Trophoblast cell (in vitro differentiated cells and primary cell): Measurements from ENCODE around the gene CTSC.

Experiments
- DNase-seq, 2 donors: peaks; one replicate each; pipeline ENCODE4 v3.0.0-alpha.2; 2016
- H2AFZ ChIP-seq: 2 replicates; pipeline ENCODE4 v1.6.1; 2013; ENCODE audit warnings: low read length, moderate library complexity, mild to moderate bottlenecking; ENCODE audit not compliant: insufficient read depth, poor library complexity
- H2AK5ac ChIP-seq: 2 replicates; pipeline ENCODE4 v1.6.1; 2013; ENCODE audit warnings: mild to moderate bottlenecking, low read length
- H2BK120ac ChIP-seq: 2 replicates; pipeline ENCODE4 v1.6.1; 2013; ENCODE audit warnings: low read length, mild to moderate bottlenecking, moderate library complexity; ENCODE audit not compliant: insufficient read depth, poor library complexity
- H2BK12ac ChIP-seq: 2 replicates; pipeline ENCODE4 v1.6.1; 2013; ENCODE audit warnings: mild to moderate bottlenecking, low read length, moderate library complexity
- H2BK5ac ChIP-seq: 2 replicates; pipeline ENCODE4 v1.6.1; 2013; ENCODE audit warnings: low read length, low read depth, moderate library complexity, mild to moderate bottlenecking; ENCODE audit not compliant: poor library complexity
- H3K14ac ChIP-seq: 2 replicates; pipeline ENCODE4 v1.6.1; 2013; ENCODE audit warnings: mild to moderate bottlenecking, low read length
- H3K18ac ChIP-seq: 2 replicates; pipeline ENCODE4 v1.6.1; 2013; ENCODE audit warnings: mild to moderate bottlenecking, low read length
- H3K23ac ChIP-seq: 2 replicates; pipeline ENCODE4 v1.6.1; 2013; ENCODE audit warnings: low read length
- H3K27ac ChIP-seq: 2 replicates; pipeline ENCODE4 v1.5.1; 2013; ENCODE audit warnings: low read depth, mild to moderate bottlenecking, inconsistent platforms, low read length, moderate library complexity
- H3K27me3 ChIP-seq: 2 replicates; pipeline ENCODE4 v1.6.1; 2013; ENCODE audit warnings: inconsistent platforms, mild to moderate bottlenecking, low read length, moderate library complexity; ENCODE audit not compliant: insufficient read depth
- H3K36me3 ChIP-seq, 2 experiments: 1 replicate in 1 of 2; 2 replicates in 1 of 2; pipeline ENCODE4 v1.6.1; 2013; ENCODE audit warnings: low read length in 2 of 2, mild to moderate bottlenecking in 2 of 2, moderate library complexity in 1 of 2; ENCODE audit not compliant: insufficient read depth in 2 of 2, control insufficient read depth in 1 of 2
- H3K4ac ChIP-seq: 2 replicates; pipeline ENCODE4 v1.6.1; 2013; ENCODE audit warnings: low read depth, mild to moderate bottlenecking, low read length, moderate library complexity
- H3K4me1 ChIP-seq, 2 experiments: 1 replicate in 1 of 2; 2 replicates in 1 of 2; pipeline ENCODE4 v1.6.1; 2013; ENCODE audit warnings: low read length in 2 of 2, mild to moderate bottlenecking in 2 of 2, moderate library complexity in 1 of 2; ENCODE audit not compliant: insufficient read depth in 2 of 2, control insufficient read depth in 1 of 2
- H3K4me2 ChIP-seq: 2 replicates; pipeline ENCODE4 v1.6.1; 2013; ENCODE audit warnings: inconsistent platforms, mild to moderate bottlenecking, low read length, moderate library complexity
- H3K4me3 ChIP-seq: 2 replicates; pipeline ENCODE4 v1.5.1; 2013; ENCODE audit warnings: mild to moderate bottlenecking, low read depth, low read length, inconsistent platforms
- H3K79me1 ChIP-seq: one replicate; pipeline ENCODE4 v1.6.1; 2013; ENCODE audit warnings: low read length
- H3K79me2 ChIP-seq: 2 replicates; pipeline ENCODE4 v1.6.1; 2013; ENCODE audit warnings: low read length, mild to moderate bottlenecking; ENCODE audit not compliant: control insufficient read depth, insufficient read depth, poor library complexity
- H3K9ac ChIP-seq: 2 replicates; pipeline ENCODE4 v1.6.1; 2013; ENCODE audit warnings: mild to moderate bottlenecking, low read length
- H3K9me3 ChIP-seq: 2 replicates; pipeline ENCODE4 v1.6.1; 2013; ENCODE audit warnings: low read depth, mild to moderate bottlenecking, control low read depth, inconsistent platforms, low read length; ENCODE audit not compliant: insufficient read depth
- H4K12ac ChIP-seq: 2 replicates; pipeline ENCODE4 v1.6.1; 2013; ENCODE audit warnings: low read depth, mild to moderate bottlenecking, low read length, moderate library complexity
- H4K8ac ChIP-seq: 2 replicates; pipeline ENCODE4 v1.6.1; 2013; ENCODE audit warnings: low read depth, mild to moderate bottlenecking, low read length, moderate library complexity
- H4K91ac ChIP-seq: one replicate; pipeline ENCODE4 v1.6.1; 2013; ENCODE audit warnings: low read depth, mild to moderate bottlenecking, low read length, moderate library complexity
- WGBS: extraction: QIAGEN DNeasy Blood & Tissue Kit; methylation state at CpG from one replicate; pipeline ENCODE4 v1.1.7; 2013; ENCODE audit warnings: missing lambda C conversion rate; ENCODE audit not compliant: insufficient read length, insufficient coverage; ENCODE audit errors: extremely low coverage; 5-methylcytosine and 5-hydroxymethylcytosine counted together

Gene CTSC

DNA sequence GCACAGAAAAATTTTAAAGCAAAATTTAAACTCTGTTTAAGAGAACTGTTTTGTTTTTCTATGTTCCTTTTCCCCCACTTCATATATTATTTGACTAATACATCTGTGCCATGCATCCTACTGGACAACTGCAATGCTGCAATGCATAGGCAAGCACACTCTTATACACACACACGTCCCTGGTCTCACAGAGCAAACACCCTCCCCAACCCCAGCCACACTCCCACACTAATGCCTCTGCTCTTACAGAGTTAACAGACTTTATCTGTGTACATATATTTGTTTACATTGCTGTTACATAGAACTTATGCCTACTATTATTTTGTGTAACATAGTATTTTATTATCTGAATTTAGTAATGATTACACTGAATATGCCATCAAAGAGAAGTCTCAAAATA is 25.5 kb upstream of the CTSC start:
- H2BK5ac ChIP-seq, result no peak overlapping the region
- no peak overlapping the region for H4K8ac ChIP-seq
- no peak overlapping the region for H2BK12ac ChIP-seq
- H3K4ac ChIP-seq, result no peak overlapping the region
- no peak overlapping the region for H2AK5ac ChIP-seq
- no peak overlapping the region for H3K9ac ChIP-seq
- no peaks in the 10 kb centered on the region for H3K36me3 ChIP-seq
- H3K27ac ChIP-seq, result no peak overlapping the region
- H3K9me3 ChIP-seq, result no peaks in the 10 kb centered on the region
- H2AFZ ChIP-seq, result no peak overlapping the region
- no peaks in the 10 kb centered on the region for H3K27me3 ChIP-seq
- H2BK120ac ChIP-seq, result no peak overlapping the region
- H3K4me1 ChIP-seq, result no peaks in the 10 kb centered on the region
- H3K23ac ChIP-seq, result no peak overlapping the region
- H3K4me2 ChIP-seq, result no peak overlapping the region
- no CpG with 5 or more reads among the region's 1 CpG for WGBS
- no peaks in the 10 kb centered on the region for H3K79me1 ChIP-seq
- no peak overlapping the region for H4K12ac ChIP-seq
- H3K79me2 ChIP-seq, result no peaks in the 10 kb centered on the region
- no peak for DNase-seq
- no peak overlapping the region for H4K91ac ChIP-seq
- H3K14ac ChIP-seq, result no peak overlapping the region
- H3K18ac ChIP-seq, result no peak overlapping the region
- no peak overlapping the region for H3K4me3 ChIP-seq

DNA sequence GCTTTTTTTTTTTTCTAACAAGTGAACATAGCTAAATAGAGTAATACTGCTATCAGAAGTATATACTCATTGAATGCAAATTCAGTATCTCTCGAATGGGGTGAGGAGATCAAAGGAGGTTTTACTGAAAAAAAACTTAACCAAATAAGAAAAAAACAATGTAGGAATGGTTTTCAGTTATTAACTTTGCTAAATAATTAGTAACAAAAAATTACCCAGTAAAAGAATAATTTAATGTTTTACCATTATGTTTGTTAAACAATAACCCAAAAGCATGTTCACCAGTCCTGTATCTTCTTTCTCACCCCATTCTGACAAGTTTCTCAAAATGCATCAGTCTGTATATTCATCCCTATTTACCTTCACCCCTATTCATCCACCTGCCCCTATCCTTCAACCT is 22.6 kb upstream of the CTSC start:
- no peak overlapping the region for H3K27ac ChIP-seq
- H3K9ac ChIP-seq, result no peak overlapping the region
- H2AFZ ChIP-seq, result no peak overlapping the region
- no peak overlapping the region for H2BK120ac ChIP-seq
- no peak overlapping the region for H3K4me2 ChIP-seq
- H3K4ac ChIP-seq, result no peak overlapping the region
- H2BK12ac ChIP-seq, result no peak overlapping the region
- no peak overlapping the region for H3K18ac ChIP-seq
- H3K79me2 ChIP-seq, result no peaks in the 10 kb centered on the region
- no peaks in the 10 kb centered on the region for H3K36me3 ChIP-seq
- H3K27me3 ChIP-seq, result no peaks in the 10 kb centered on the region
- no peak overlapping the region for H3K4me3 ChIP-seq
- H4K91ac ChIP-seq, result no peak overlapping the region
- no peak overlapping the region for H4K8ac ChIP-seq
- DNase-seq, result no peak
- no peak overlapping the region for H2AK5ac ChIP-seq
- H3K23ac ChIP-seq, result no peak overlapping the region
- no peaks in the 10 kb centered on the region for H3K4me1 ChIP-seq
- no peak overlapping the region for H2BK5ac ChIP-seq
- H4K12ac ChIP-seq, result no peak overlapping the region
- no peak overlapping the region for H3K14ac ChIP-seq
- H3K9me3 ChIP-seq, result no peaks in the 10 kb centered on the region
- no peaks in the 10 kb centered on the region for H3K79me1 ChIP-seq
- no CpG with 5 or more reads among the region's 1 CpG for WGBS

DNA sequence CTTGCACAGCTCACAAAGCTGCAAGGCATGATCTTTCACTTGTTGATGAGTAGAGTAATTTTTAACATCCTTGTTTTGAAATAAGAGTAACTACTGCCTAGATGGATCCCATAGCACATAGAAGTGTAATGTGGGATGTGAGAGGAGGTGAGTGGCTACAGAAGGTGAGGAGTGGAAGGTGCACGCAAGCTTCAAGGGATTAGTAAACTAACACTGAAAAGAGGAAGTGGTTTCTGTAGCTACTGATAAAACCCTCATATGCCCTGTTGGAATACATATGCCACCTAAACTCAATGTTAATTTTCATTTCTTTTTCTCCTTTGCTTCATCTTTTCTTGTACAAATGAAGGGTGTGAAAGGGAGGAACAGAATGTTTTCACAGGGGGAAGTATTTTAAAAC is 22.0 kb upstream of the CTSC start:
- DNase-seq, result no peak
- Histone ChIP-seq H3K14ac (no peak overlapping the region), H3K4me1 (no peaks in the 10 kb centered on the region), H3K4ac (no peak overlapping the region), H3K9me3 (no peaks in the 10 kb centered on the region), H3K23ac (no peak overlapping the region), H2BK12ac (no peak overlapping the region), H3K9ac (no peak overlapping the region), H3K4me3 (no peak overlapping the region), H2AK5ac (no peak overlapping the region), H4K12ac (no peak overlapping the region), H3K4me2 (no peak overlapping the region), H2AFZ (no peak overlapping the region), H3K79me2 (no peaks in the 10 kb centered on the region), H2BK5ac (no peak overlapping the region), H3K18ac (no peak overlapping the region), H3K79me1 (no peaks in the 10 kb centered on the region), H4K91ac (no peak overlapping the region), H2BK120ac (no peak overlapping the region), H3K36me3 (no peaks in the 10 kb centered on the region), H3K27ac (no peak overlapping the region), H3K27me3 (no peaks in the 10 kb centered on the region), H4K8ac (no peak overlapping the region)
- no CpG with 5 or more reads among the region's 1 CpG for WGBS

DNA sequence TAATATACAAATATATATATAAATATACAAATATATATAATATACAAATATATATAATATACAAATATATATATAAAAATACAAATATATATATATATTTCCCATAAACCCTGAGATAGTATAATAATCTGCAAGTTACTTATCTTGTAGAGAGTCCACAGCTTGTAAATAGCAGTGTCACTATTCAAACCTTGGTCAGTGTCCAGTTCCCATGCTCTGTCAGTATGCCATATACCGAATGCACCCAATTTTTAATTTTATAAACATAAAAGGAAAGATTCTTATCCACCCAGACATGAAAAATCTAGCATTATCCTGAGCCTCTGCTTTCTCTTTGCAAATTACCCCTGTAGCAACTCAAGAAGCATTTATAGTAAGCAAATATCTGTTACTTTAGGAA is 21.6 kb upstream of the CTSC start:
- no peak overlapping the region for H3K4me2 ChIP-seq
- H3K27me3 ChIP-seq, result no peaks in the 10 kb centered on the region
- H3K79me2 ChIP-seq, result no peaks in the 10 kb centered on the region
- H4K12ac ChIP-seq, result no peak overlapping the region
- H2BK120ac ChIP-seq, result no peak overlapping the region
- H3K4me3 ChIP-seq, result no peak overlapping the region
- H2BK12ac ChIP-seq, result no peak overlapping the region
- H3K36me3 ChIP-seq, result no peaks in the 10 kb centered on the region
- H3K4me1 ChIP-seq, result no peaks in the 10 kb centered on the region
- no peak overlapping the region for H2BK5ac ChIP-seq
- H3K18ac ChIP-seq, result no peak overlapping the region
- no peak overlapping the region for H4K8ac ChIP-seq
- H4K91ac ChIP-seq, result no peak overlapping the region
- no peak overlapping the region for H3K9ac ChIP-seq
- H3K27ac ChIP-seq, result no peak overlapping the region
- H3K14ac ChIP-seq, result no peak overlapping the region
- H3K9me3 ChIP-seq, result no peaks in the 10 kb centered on the region
- H3K23ac ChIP-seq, result no peak overlapping the region
- H3K79me1 ChIP-seq, result no peaks in the 10 kb centered on the region
- H3K4ac ChIP-seq, result no peak overlapping the region
- WGBS, result no CpG with 5 or more reads among the region's 1 CpG
- H2AK5ac ChIP-seq, result no peak overlapping the region
- DNase-seq, result no peak
- no peak overlapping the region for H2AFZ ChIP-seq
